HG02884 (cell line): ENCODE data around the gene ZNF888.
"Not testable (repeated sequence)": the region's sequence is repeated elsewhere in the genome, so short reads cannot be mapped to it uniquely, and the experiment has no call there.

Experiments used
- ATAC-seq: cut with Tn5 transposase; IDR thresholded peaks from one replicate; pipeline ENCODE4 v1.9.1; 2021; ENCODE audit warnings: mild to moderate bottlenecking, moderate library complexity; ENCODE audit not compliant: unreplicated experiment

The ZNF888 gene

GRCh38 chr19:52941941-52942385 lies 18.7 kb upstream of the ZNF888 start:
- peak; percentile 25 for ATAC-seq

DNA sequence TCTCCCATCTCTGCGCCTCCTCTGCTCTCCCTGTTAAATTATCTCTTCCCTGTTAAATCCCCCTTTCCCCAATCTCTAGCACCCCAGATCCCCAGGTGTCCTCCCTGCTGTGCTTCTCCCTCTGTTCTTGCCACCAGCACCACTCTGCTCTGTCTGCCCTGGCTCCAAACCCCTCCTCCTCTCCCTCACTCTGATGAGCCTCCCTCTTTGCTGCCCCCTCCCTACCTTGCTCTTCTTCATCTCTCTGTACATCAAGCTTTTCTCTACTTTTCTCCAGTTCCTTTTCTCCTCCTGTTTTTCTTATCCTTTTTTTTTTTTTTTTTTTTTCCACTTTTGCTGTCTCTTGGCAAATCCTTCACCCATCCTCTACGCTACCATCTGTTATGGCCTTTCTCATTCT lies 18.3 kb upstream of the ZNF888 start:
- ATAC-seq = not testable (repeated sequence)

GRCh38 chr19:52940905-52941304 lies 17.7 kb upstream of the ZNF888 start:
- not testable (repeated sequence) for ATAC-seq

GRCh38 chr19:52938761-52939160 lies 15.5 kb upstream of the ZNF888 start:
- ATAC-seq = no peak

- no peak for ATAC-seq
Observed at GRCh38 chr19:52936954-52937325, 13.7 kb upstream of the ZNF888 start.

- no peak for ATAC-seq
Observed at GRCh38 chr19:52936151-52936953, 13.1 kb upstream of the ZNF888 start.

GRCh38 chr19:52935434-52935833 lies 12.2 kb upstream of the ZNF888 start:
- ATAC-seq = no peak

- not testable (repeated sequence) for ATAC-seq
Observed at GRCh38 chr19:52924641-52925040, 1.4 kb upstream of the ZNF888 start.

DNA sequence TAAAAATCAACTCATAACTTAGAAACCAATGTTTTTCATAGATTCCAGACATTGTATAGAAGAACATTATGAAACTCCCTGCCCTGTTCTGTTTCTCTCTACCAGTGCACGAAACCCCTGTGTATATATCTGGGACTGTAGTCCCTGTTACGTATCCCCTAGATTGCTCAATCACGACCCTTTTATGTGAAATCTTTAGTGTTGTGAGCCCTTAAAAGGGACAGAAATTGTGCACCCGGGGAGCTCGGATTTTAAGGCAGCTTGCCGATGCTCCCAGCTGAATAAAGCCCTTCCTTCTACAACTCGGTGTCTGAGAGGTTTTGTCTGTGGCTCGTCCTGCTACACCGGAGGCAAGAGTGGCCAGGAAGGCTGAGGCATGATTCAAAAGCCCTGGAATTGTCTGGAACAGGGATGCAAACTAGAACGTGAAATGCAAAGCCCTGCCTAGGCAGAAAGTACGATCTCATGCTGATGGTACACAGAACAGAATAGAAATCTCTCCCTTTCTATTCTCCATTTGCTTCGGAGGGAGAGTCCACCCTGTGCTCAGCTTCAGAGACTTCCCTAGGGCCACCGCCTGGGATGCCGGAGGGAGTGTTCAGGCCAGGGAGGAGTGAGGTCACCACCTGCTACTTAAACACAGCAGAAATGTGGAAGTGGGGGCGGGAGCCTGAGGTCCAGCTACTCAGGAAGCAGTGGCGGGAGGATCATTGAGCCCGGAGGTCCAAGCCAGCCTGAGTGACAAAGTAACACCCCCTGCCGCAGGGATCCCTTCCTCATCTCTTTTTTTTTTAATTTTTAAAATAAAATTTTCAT lies 758 bp upstream of the ZNF888 start:
- ATAC-seq = no peak

GRCh38 chr19:52917531-52917930 lies 5.7 kb downstream of the ZNF888 start:
- no peak for ATAC-seq

GRCh38 chr19:52910648-52911047 lies 12.6 kb downstream of the ZNF888 start:
- no peak for ATAC-seq

DNA sequence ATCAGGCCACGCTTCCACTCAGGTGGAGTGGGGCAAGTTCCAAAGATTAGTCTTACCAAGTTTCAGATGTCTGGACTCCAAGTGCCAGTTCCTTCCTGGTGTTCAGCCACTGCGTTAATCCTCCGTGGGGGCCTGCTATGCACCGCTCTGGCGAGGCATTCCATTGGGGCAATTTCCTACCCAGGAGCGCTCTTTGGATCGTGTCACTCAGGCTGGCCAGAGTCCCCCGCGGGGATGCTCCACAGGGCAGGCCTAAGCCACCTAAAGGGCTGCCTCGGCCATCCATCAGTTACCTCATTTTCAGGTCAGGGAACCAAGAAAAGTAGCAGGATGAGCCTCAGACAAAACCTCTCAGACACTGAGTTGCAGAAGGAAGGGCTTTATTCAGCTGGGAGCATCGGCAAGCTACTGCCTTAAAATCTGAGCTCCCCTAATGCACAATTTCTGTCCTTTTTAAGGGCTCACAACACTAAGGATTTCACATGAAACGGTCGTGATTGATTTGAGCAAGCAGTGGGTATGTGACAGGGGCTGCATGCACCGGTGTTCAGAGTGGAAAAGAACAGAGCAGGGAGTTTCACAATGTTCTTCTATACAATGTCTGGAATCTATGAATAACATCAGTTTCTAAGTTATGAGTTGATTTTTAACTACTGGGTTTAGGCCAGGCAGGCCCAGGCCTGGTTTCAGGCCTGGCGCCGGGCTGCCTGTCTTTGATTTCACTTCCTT lies 19.0 kb downstream of the ZNF888 start:
- ATAC-seq = not testable (repeated sequence)

- no peak for ATAC-seq
Observed at GRCh38 chr19:52901842-52902241, 21.4 kb downstream of the ZNF888 start.

GRCh38 chr19:52898596-52898995 lies 24.6 kb downstream of the ZNF888 start:
- ATAC-seq = not testable (repeated sequence)

DNA sequence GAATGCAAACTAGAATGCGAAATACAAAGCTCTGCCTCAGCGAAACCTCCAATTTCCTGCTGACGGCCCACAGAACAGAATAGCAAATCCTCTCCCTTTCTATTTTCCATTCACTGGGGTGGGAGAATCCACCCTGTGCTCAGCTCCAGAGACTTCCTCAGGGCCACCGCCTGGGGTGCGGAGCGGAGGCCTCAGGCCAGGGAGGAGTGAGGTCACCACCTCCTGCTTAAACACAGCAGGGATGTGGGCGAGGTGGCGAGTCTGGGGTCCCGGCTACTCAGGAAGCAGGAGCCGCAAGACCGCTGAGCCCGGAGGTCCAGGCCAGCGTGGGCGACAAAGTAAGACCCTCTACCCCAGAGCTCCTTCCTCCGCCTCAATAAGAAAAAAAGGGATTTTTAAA lies 25.1 kb downstream of the ZNF888 start:
- no peak for ATAC-seq

GRCh38 chr19:52897138-52897935 lies 25.9 kb downstream of the ZNF888 start, which contains the start of gene ZNF320:
Gene ZNF320, minus strand, starts transcription at chr19:52897635. Its CDS starts 7,380 bp downstream, at chr19:52890255.
- ATAC-seq = peak; percentile 95

DNA sequence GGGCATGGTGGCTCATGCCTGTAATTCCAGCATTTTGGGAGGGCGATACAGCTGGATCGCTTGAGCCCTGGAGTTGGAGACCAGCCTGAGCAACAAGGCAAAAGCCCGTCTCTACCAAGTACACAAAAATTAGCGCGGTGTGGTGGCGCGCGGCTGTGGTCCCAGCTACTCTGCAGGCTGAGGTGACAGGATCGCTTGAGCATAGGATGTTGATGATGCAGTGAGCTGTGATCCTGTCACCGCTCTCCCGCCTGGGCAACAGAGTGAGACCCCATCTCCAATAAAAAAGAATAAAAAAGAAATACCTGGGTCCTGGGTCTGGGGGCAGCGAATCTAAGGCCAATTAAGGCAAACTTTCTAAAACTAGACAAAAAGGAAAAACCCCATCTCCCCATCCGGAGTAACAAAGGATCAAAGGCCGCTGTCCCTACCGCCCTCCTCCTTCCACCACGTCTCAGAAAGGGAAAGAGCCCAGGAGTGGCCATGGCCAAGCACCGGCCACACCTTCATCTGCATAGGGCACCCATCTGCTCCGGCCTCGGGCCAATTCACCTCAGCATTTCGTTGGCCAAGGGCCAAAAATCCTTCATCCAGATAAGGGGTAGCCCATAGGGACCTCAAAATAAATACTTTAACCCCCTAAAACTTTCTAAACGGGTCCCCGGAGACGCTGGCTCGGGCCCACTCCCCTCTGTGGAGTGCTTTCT lies 26.6 kb downstream of the ZNF888 start:
- no peak for ATAC-seq

DNA sequence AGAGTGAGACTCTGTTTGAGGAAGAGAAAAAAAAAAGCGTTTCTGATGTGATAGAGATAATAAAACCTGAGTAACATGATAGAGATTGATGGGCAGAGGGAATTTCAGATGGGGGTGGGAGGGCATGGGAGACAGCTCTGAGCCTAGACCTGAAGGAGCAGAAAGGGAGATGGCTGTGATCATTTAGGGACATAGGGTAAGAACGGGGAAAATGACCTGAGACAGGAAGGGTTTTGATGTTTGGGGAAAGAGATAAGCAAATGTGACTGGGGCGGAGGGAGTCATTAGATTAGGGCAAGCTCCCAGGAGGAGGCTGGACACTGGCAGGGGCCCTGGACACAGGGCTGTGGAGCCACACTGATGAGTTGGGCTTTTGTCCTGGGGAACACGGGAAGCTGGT lies 31.9 kb downstream of the ZNF888 start:
- ATAC-seq = no peak

GRCh38 chr19:52889931-52890330 lies 33.3 kb downstream of the ZNF888 start:
- ATAC-seq = no peak

DNA sequence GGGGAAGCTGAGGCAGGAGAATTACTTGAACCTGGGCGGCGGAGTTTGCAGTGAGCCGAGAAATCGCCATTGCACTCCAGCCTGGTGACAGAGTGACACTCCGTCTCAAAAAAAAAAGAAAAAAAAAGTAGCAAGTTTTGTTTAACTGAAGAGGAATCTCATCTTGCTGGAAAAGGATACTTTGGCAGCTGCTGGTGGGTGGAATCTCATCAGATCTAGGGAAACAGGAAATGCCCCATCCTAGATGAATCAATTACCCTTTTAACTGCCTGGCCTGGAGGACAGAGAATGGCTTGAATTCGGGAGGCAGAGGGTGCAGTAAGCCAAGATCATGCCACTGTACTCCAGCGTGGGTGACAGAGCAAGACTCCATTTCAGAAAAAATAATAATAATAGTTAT lies 34.2 kb downstream of the ZNF888 start:
- ATAC-seq = no peak
